ENCODE measurements around the gene BCAS4. TPM values are rescaled to one million over a fixed set of nuclear protein-coding genes. Genes with fewer than 3 reads are reported as not detected.

The BCAS4 gene
- total RNA-seq, 1 donor from 2014 or later: 7.1 TPM

DNA sequence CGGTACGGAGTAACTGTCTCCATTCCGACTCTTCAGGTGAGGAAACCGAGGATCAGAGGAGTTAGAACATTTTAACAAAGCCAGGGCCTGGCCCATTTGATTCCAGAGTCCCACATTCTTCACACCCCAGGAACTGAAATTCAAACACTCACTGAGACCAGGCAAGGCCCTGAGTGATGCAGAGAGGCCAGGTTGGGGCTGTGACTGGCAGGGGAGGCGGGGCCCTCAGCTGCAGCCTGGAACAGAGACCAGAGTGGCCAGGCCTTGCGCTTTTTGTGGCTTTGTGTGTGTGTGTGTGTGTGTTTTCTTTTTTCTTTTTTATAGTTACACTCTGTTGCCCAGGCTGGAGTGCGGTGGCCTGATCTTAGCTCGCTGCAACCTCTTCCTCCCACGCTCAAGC lies 57.2 kb downstream of the BCAS4 start:
- intact Hi-C loops (cut with micrococcal nuclease): no loop called here

DNA sequence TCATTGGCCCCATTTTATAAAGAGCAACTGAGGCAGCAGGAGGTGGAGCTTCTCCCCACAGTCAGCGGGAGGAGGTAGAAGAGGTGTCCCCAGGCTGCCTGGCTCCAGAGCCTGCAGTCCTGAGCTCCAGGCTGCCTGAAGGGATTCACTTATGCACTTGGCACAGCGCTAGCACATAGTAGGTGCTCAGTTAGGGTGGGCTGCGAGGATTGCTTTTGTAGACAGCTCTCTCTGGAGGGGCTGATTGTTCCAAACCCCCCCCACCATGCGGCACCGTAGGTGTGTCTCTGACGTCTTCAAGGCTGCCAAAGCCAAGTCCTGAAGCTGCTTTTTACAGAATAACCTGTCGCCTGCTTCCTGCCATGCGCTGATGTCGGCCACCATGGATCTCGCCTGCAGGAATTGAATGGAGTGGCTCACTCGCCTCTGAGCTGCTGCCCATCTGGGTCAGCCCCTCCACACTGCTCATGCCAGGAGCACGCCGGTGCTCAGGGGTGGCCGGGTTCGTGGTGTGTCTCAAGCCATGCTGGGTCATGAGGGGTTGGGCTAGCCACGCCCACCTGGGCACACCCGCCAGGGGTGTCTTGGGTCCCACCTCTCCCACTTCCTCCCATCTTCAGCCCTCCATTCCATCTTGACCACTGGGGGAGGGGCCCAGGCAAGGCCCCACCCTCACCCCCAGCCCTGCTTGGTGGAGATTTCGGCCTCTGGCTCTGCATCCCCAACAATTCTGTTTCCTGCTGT lies 59.8 kb downstream of the BCAS4 start:
- intact Hi-C loops (cut with micrococcal nuclease): no loop called here

DNA sequence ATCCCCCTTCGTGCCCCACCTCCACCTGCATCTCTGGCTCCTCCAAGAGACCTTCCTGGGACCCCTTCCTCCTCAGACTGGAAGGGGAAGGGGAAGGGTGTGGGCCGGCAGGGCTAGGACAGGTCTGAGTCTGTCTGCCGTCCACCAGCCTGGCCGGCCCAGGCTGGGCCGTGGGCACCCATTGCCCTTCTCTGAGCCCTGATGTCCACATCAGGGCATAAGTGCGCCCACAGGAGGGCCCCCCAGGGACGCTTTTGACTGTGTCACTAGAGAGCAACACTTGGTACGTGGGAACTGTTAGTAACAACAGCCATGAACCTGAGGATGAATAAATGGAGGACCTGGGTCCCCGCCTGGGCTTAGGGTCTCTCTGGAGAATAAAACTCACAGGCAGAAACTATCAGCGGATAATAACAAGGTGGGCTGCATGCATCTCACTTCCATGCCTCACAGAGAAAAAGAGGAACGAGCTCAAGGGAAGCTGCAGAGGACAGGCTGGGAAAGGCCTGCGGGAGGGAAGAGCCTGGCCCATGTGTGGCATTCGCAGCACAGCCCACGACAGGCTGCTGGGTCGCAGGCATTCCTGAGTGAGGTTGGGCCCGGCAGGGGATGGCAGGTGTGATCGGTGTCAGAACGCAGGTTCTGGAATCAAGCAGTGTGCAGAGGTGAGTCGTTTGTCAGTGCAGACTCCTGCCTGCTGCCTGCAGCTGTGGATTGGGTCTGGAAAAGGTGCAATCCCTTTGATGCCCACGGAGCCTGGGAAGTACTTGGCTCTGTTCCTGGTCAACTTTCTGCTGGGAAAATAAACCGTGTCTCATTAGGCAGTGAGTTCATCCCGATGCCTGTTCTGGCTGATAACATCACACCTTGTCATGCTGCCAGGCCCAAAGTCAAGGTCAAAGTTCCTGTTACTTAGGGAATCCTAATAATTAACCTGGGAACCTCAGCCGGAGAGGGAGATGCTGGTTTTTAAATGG lies 60.9 kb downstream of the BCAS4 start:
- intact Hi-C loops (cut with micrococcal nuclease): no loop called here

DNA sequence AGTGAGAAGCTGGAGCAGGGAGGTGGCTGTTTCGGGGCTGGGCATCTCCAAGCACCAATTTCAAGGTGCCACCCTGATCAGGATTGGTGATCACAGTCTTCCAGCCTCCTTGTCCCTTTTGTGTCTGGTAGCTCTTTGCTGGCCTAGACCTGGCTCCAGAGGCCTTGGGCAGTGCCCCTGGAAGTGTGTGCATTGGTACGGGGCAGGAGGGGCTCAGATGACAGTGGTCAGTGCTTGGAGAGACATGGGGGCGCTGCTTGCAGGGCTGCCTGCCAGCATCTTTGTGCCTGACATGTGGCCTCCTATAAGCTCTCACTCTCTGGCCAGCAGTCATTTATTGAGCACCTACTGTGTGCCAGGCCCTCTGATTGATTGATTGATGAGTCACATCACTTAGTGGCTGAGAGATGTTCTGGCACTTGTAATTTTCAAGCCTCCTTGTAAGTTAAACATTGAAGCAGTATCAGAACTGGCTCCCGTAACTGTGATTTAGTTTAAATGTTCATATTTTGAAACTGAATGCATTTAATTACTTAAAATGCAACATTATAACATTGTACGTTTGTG lies 61.7 kb downstream of the BCAS4 start:
- intact Hi-C loops (cut with micrococcal nuclease): no loop called here

DNA sequence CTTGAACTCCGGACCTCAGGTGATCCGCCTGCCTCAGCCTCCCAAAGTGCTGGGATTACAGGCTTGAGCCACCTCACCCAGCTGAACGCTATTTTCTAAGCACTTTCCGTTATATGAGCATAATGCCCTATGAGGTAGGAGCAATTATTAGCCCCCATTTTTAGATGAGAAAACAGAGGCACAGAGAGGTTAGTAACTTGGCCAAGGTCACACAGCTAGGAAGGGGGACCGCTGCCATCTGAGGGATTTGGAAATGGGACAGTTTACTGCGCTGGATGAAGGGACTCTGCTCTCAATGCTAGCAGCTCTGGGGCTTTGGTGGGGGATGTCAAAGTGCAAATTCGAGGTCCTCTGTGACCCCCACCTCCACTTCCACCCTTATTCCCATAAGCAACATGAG lies 62.5 kb downstream of the BCAS4 start:
- intact Hi-C loops (cut with micrococcal nuclease): no loop called here

DNA sequence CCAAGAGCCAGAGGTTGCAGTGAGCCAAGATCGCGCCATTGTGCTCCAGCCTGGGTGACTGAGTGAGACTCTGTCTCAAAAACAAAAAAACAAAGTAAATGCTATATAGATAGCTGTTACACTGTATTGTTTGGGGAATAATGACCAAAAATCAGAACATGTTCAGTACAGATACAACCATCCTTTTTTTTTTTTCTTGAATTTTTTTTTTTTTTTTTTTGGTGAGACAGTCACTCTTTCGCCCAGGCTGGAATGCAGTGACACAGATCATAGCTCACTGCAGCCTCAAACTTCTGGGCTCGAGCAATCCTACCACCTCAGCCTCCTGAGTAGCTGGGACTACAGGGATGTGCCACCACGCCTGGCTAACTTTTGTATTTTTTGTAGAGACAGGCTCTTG lies 63.7 kb downstream of the BCAS4 start:
- intact Hi-C loops (cut with micrococcal nuclease): no loop called here

DNA sequence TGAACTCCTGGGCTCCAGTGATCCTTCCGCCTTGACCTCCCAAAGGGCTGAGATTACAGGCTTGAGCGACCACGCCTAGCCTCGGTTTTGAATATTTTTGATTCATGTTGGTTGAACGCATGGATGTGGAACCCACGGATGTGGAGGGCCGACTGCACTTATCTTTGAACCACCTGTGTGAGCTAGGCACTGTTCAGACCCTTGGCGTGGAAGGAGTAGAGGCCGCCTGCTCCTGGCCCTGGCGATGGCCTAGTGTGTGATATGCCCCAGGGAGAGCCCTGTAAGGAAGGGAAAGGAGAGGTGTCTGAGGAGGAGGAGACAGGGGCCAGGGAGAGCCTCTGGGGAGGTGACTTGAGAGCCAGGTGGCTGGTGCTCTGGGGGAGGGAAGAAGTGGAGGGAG lies 64.3 kb downstream of the BCAS4 start:
- intact Hi-C loops (cut with micrococcal nuclease): no loop called here

DNA sequence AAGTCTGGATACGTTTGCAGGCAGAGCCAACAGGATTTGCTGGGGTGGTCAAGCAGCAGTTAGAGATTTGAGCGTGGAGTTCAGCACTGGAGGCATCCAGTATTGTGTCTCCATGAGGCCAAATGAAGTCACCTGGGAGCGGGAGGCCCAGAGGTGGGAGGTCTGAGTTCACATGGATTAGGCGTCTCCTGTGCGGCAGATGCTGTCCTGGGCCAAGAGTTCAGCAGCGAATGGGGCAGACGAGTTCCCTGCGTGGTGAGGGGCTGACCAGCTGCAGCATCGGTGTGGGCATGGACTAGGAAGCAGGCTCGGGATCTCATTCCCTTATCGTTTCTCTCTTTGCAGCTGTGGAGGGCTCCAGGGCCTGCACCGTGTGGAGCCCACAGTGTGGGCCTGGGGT lies 66.2 kb downstream of the BCAS4 start:
- intact Hi-C loops (cut with micrococcal nuclease): no loop called here

DNA sequence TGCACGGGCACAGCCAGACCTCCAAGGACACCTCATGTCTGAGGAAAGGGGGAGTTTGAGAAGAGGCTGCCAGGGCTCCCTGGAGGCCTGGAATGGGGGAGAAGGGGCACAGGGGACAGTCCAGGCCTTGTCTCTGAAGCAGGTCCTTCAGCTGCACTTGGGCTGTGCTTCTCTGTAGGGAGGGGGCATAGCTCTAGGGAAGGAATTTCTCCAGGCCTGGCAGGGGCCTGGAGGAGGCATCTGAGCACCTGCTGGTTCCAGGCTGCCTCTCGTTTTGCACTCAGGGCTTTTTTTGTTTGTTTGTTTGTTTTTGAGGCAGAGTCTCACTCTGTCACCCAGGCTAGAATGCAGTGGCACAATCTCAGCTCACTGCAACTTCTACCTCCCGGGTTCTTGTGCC lies 67.7 kb downstream of the BCAS4 start:
- intact Hi-C loops (cut with micrococcal nuclease): no loop called here

DNA sequence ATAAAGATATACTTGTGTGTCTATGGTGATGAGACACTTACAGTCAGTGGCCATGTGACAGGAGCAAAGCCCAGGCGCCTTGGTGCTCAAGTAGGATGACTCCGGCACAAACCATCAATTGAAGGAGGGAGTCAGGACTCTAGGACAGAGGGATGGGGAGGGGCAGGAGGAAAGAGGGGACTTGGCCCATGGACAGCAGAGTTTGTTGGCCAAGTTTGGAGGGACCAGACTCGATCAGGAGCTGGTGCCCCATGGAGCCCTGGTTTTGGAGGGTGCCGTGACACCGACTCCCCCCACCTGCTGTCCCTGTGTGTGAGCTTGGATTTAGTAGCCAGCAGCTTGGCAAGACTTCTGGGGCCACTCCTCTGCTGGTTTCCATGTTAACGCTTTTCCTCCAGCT lies 70.3 kb downstream of the BCAS4 start:
- intact Hi-C loops (cut with micrococcal nuclease): no loop called here

DNA sequence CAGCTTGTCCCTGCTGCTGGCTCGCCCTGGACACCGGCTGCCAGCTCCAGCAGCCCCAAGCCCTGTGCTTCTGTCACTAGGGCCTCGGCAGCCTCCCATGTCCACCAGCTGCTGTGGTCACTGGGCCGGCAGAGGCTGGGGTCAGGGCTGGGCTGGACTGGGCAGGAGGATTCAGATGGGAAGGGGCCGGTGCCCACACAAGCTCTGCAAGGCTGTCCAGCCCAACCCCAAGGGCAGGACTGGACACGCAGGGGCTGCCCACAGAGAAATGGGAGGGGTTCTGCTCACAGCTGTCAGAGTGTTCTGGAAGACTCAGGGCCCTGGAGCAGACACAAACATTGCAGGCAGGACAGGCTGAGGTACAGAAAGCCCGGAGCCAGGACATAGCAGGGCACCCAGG lies 70.7 kb downstream of the BCAS4 start:
- intact Hi-C loops (cut with micrococcal nuclease): no loop called here

DNA sequence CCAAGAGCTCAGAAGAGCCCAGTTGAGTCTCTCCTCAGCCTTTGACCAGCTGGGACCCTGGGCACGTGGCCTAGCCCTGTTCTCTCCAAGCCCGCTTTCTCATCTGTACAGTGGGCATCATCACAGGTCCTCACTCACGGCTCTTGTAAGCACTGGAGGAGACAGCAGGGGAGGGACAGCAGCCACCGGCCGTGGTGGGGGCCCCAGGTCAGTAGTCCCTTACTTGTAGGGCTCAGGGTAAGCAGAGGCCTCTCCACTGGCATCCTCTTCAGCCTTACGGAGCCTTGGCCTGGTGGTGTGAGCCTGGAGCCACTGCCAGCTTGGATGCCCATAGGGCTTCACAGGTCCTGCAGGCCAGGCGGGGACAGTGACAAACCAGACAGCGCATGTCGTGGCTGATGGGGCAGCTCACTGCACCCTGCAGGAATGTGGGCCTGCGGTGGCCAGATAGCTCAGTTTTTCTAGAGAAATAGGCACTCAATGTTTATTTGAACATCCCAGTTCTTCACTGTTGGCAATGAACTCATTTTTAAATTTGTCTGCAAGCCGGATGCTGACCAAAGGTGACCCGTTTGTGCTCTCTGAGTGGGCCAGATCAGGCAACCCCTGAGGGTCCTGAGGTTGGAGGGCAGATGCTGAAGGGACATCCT lies 71.3 kb downstream of the BCAS4 start:
- intact Hi-C loops (cut with micrococcal nuclease): no loop called here

DNA sequence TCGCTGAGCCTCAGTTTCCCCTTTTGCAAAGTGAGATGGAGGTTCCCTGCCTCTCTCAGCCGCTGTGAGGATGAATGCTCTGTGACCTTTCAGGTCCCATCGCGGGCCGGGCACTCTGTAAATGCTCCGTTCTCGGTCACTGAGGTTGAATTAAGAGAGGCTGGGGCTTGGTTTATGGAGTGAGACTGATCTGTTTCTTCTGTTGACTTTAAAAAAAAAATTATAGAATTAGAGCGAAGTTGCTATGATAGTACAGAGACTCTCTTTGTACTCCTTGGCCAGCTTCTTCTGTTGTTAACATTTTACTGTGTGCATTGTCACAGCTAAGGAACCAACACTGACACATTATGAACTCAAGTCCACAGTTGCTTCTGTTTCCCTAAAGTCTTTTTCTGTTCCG lies 72.0 kb downstream of the BCAS4 start:
- intact Hi-C loops (cut with micrococcal nuclease): no loop called here

DNA sequence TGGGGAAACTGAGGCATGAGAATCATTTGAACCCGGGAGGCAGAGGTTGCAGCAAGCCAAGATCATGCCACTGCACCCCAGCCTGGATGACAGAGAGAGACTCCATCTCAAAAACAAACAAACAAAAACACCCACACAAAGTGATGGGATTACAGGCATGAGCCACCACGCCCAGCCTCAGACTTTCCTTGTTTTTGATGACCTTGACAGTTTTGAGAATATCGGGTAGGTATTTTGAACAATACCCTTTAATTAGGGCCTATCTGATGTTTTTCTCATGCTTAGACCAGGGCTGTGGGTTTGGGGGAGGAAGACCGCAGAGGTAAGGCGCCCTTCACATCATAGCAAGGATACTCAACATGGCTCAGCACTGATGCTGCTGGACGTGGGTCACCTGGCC lies 72.9 kb downstream of the BCAS4 start:
- intact Hi-C loops (cut with micrococcal nuclease): no loop called here

DNA sequence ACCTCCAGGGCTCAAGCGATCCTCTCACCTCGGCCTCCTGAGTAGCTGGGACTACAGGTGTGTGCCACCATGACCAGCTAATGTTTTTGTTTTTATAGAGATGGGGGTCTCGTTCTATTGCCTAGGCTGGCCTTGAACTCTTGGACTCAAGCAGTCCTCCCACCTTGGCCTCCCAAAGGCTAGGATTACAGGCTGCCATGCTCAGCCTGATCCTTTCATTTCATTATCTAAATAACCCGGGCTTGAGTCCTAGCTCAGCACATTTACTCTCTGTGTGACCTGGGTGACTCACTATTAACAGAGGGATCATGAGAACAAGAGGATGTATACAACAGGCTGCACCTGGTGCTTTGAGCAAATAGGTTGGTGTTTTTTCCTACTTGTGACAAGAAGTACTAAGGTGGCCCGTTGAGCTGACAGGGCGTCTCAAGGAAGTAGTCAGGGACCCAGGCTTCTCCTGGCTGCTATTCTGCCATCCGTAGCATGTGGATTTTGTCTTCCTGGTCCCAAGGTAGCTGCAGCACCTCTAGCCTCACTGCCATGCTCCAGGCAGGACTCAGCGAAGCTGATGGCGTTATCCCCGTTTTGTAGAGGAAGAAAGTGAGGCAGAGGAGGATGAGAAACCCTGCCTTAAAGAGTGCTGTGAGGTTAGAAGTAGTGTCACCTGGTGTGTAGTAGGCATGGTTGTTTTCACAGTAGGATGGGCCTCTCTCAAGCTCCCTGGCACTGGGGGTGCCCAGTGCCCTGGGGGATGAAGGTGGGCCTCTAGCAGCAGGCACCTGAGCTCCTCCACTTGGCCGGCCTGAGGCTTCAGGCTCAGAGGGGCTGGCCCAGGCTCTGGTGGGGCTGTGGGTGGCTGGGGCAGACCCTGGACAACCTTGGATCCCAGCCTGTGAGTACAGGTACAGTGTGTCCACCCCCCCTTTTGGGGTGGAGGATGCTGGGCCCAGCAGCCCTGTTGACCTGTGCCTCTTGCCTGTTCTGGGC lies 73.9 kb downstream of the BCAS4 start:
- intact Hi-C loops (cut with micrococcal nuclease): no loop called here

DNA sequence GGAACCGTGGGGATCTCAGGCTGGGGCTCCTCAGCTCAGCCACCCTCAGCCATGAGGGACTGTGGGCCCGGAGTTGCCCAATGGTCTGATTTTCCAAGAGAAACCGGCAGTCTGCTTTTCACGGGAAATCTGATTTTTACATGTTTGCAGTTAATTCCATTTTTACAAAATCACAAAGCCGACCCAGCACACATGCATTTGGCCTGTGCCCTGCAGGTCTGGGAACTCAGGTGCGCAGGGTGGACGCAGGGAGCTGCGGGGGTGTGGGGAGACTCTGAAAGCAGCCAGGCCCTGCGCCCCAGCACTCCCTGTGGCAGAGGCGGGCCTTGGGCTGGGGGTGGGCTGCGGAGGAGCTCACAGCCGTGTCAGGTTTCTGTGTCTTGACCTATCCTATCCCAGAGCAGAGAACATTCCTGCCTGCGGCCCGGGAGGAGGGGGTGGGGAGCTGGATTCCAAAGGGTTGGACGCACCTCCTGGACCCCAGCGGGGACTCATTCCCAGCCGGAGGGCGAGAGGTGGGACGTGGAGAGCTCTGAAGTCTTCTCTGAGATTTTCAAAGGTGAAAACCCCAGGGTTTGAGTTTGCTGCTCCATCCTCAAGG lies 75.8 kb downstream of the BCAS4 start:
- intact Hi-C loops (cut with micrococcal nuclease): no loop called here

DNA sequence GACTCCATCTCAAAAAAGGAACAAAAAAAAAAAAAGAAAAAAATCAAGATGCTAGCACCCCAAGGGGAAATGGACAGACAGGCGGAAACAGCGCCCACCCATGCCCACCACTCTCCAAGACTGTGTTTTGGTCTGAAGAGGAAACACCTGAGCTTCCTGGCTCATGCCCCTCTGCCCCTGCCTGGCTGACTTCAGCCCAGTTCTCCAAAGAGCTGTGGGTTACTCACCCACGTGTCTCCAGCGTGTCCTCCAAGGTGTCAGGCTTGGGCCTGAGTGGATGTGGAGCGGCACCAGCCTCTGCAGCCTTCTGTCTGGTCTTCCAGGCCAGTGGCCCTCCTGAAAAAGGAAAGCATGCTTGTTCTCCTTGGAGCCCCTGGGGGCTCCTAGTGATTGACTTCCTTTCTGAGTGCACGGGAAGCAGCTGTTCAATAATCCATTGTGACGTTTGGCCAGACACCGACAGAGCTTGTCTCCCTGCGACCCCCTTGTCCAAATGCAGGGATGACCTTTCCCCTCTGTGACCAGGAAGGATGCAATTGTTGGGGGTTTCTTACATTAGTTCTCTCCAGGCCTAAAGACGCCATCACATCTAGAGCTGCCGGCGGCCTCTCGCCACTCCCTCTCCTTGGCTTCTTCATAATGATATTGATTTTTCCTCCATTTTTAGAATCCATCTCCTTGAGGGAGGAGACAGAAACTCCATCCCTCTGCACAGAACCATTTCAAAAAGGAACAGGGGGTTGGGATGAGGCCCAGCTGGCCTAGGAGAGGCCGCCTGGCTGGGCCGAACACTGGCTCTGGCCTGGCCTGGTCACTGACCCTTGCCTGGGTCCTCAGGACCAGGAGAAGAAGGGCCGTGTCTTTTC lies 77.9 kb downstream of the BCAS4 start:
- intact Hi-C loops (cut with micrococcal nuclease): no loop called here

DNA sequence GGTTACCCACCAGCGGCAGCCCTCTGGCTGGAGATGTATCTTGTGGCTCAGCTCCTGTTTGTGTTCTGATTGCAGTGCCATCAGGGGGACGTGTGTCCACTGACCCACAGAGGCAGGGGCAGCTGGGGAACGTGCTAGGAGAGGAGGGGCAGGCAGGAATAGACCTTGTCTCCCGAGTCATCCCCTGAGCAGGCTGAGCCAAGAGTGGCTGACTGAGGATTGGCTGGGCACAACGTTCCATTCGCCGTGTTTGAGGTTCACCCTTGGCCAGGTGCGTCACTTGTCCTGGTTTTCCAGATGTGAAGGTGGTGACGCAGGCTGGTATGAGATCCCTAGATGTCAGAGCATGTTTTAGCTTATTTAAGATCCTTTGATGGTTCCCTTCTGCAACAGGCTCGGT lies 78.7 kb downstream of the BCAS4 start:
- intact Hi-C loops (cut with micrococcal nuclease): no loop called here

DNA sequence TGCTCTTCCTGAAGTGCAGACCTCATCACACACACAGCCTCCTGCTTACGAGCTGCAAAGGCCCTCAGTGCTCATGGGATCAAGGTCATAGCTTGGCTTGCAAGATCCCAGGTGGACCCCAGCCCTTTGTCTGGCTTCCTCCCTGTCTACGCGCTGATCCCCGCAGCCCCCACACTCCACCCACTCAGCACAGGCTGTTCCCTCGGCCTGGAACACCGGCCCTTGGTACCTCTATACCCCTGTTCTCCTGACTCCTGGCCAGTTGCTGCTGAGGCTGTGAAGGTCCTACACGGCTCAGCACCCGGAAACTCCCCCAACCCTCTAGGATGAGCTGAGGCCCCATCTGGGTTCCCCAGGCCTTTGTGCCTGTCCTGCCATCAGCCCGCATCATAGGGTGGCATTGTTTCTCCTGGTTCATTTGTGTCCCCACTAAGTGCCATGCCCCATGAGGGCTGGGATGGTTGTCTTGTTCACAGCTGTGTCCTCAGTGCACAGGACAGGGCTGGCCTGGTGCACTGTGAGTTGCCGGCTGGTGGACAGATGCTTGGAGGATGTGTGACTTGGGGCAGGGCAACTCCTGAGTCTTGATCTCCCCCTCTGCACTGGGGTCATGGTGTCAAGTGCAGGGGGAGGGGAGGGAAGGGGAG lies 79.4 kb downstream of the BCAS4 start:
- intact Hi-C loops (cut with micrococcal nuclease): no loop called here
